ENCODE results near the gene COMMD2.

The COMMD2 gene

DNA sequence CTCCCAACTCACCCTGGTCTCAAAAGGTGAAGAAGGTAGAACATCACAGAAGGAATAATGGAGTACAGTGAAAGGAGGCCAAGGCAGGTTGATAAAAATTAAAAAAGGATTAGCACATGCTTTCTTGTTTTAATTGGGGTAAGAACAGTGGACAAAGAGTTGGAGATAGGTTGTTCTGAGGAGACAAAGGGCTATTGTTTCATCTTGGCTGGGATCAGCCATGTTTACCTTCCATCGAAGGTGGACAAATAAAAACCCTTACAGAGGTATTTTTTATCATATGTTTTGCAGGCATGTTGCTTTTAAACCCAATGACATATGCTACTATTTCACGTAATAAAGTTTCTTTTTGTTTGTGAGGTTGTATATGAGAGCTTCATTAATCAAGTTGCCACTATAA, 12.9 kb downstream of the COMMD2 start:
- Mint-ChIP-seq H3K27me3 (no peaks in the 10 kb centered on the region), H3K36me3 (ENCODE audit: low read depth) (peaks cover 37% of the 10 kb centered on the region), H3K4me3 (no peak overlapping the region), H3K9me3 (no peaks in the 10 kb centered on the region), H3K4me1 (ENCODE audit: low read depth) (no peaks in the 10 kb centered on the region), H3K27ac (no peak overlapping the region)
- intact Hi-C loops (cut with micrococcal nuclease) = no loop called here

- H3K9me3 Mint-ChIP-seq = no peaks in the 10 kb centered on the region
- no peak overlapping the region for H3K27ac Mint-ChIP-seq
- no peak overlapping the region for H3K4me3 Mint-ChIP-seq
- no peaks in the 10 kb centered on the region for H3K4me1 Mint-ChIP-seq (ENCODE audit: low read depth)
- peaks cover 37% of the 10 kb centered on the region for H3K36me3 Mint-ChIP-seq (ENCODE audit: low read depth)
- H3K27me3 Mint-ChIP-seq = no peaks in the 10 kb centered on the region
- intact Hi-C loops (cut with micrococcal nuclease) = no loop called here
Measured at GRCh38 chr3:149738876-149739275, 13.4 kb downstream of the COMMD2 start.

DNA sequence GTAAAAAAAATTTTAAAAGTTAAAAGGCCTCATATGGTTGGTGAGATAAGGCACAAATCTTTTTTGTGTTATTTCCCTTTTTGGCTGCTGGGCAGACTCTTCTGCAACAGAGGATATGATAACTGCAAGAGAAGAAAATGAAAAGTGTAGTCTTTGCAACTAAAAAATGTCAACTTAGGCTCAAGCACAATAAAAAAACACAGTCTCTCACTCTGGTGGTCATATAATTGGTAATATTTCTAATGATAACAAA, 15.4 kb downstream of the COMMD2 start:
- no peaks in the 10 kb centered on the region for H3K4me1 Mint-ChIP-seq (ENCODE audit: low read depth)
- intact Hi-C loops (cut with micrococcal nuclease) = no loop called here
- H3K27me3 Mint-ChIP-seq = peaks cover 2% of the 10 kb centered on the region
- no peak overlapping the region for H3K4me3 Mint-ChIP-seq
- no peak overlapping the region for H3K27ac Mint-ChIP-seq
- H3K9me3 Mint-ChIP-seq = no peaks in the 10 kb centered on the region
- peaks cover 26% of the 10 kb centered on the region for H3K36me3 Mint-ChIP-seq (ENCODE audit: low read depth)

DNA sequence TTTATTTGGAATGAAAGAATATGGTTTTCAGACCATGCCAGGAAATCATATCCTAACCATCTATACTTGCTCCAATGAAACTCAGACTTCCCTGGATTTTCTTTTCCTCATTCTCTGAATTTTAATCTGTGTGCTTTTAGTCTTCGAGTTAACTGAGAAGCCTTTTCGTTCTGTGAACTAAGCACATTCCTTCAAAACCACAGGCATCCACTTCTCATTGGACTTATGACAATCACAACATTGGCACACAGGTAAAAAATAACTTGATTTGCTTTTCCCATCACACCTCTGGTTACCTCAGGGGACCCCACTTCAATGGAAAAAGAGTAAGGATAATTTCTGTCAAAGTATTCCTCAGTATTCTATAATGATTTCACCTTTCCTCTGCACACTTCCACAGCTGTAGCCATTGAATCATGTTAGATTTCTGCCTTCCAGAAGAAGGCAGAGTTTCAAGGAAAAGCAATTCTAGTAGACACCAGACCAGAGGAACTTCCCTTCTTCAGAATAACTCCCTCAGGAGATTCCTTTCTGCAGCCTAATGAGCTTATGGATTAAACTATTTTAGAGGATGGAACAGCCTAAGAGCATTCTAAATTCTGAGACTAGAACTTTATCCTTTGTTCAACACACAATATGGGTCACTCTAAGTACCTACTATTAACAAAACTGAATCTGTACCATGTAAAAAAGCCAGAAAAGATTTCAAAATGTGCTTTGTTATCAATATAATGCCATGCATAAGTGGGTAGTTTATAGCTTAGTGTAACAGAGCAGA, 15.9 kb downstream of the COMMD2 start:
- intact Hi-C loops (cut with micrococcal nuclease) = no loop called here
- Mint-ChIP-seq H3K4me3 (no peak overlapping the region), H3K9me3 (no peaks in the 10 kb centered on the region), H3K4me1 (ENCODE audit: low read depth) (no peaks in the 10 kb centered on the region), H3K27ac (no peak overlapping the region), H3K27me3 (peaks cover 2% of the 10 kb centered on the region), H3K36me3 (ENCODE audit: low read depth) (peaks cover 21% of the 10 kb centered on the region)

DNA sequence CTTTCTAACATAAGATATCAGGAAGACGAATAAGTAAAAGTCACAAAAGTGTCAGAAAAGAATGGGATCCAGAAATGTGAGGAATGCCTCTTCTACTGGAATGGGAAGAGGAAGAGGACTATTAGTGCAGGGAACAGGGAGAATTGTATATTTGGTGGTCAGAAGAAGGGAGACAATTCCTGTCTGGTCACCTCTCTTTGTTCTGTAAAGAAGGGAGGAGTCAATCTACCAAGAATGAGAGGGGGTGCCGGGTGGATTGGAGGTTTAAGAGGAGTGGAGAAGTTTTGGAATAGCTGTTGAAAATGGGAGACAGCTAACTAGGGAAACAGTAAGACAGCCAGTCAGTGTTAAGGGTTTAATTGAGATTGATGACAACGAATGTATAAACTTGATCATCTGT, 20.1 kb downstream of the COMMD2 start:
- Mint-ChIP-seq H3K4me1 (ENCODE audit: low read depth) (peaks cover 9% of the 10 kb centered on the region), H3K27me3 (peaks cover 4% of the 10 kb centered on the region), H3K9me3 (no peaks in the 10 kb centered on the region), H3K36me3 (ENCODE audit: low read depth) (no peaks in the 10 kb centered on the region), H3K27ac (no peak overlapping the region), H3K4me3 (no peak overlapping the region)
- intact Hi-C loops (cut with micrococcal nuclease) = no loop called here

- H3K9me3 Mint-ChIP-seq = peaks cover under 1% of the 10 kb centered on the region
- peaks cover 9% of the 10 kb centered on the region for H3K4me1 Mint-ChIP-seq (ENCODE audit: low read depth)
- H3K36me3 Mint-ChIP-seq (ENCODE audit: low read depth) = no peaks in the 10 kb centered on the region
- intact Hi-C loops (cut with micrococcal nuclease) = no loop called here
- no peak overlapping the region for H3K27ac Mint-ChIP-seq
- H3K4me3 Mint-ChIP-seq = no peak overlapping the region
- peaks cover 10% of the 10 kb centered on the region for H3K27me3 Mint-ChIP-seq
Measured at GRCh38 chr3:149727656-149728055, 24.6 kb downstream of the COMMD2 start.

- Mint-ChIP-seq H3K9me3 (peaks cover 9% of the 10 kb centered on the region), H3K27ac (no peak overlapping the region), H3K27me3 (peaks cover 14% of the 10 kb centered on the region), H3K36me3 (ENCODE audit: low read depth) (no peaks in the 10 kb centered on the region), H3K4me1 (ENCODE audit: low read depth) (peaks cover 9% of the 10 kb centered on the region), H3K4me3 (no peak overlapping the region)
- intact Hi-C loops (cut with micrococcal nuclease) = no loop called here
Measured at GRCh38 chr3:149726716-149727407, 25.4 kb downstream of the COMMD2 start.

DNA sequence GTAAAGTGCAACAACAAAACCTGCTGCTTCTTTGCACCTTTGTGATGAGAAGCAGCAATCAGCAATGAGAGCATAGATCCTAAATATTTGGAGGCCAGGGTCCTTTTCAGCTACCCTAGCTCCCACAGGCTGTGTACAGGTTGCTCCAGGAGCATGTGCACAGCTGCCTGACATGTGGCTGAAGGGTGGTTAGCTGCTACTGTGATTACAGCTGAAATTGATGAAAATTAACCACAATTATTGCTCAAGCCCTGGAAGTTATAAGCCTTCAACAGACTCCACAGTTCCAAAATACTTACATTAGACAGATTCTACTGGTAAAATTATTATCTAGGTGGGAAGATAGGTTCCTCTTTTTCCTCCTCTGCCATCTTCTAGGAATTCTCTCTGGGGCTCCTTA, 28.5 kb downstream of the COMMD2 start:
- peaks cover 9% of the 10 kb centered on the region for H3K4me1 Mint-ChIP-seq (ENCODE audit: low read depth)
- H3K4me3 Mint-ChIP-seq = no peak overlapping the region
- H3K9me3 Mint-ChIP-seq = peaks cover 22% of the 10 kb centered on the region
- intact Hi-C loops (cut with micrococcal nuclease) = no loop called here
- H3K36me3 Mint-ChIP-seq (ENCODE audit: low read depth) = no peaks in the 10 kb centered on the region
- peaks cover 19% of the 10 kb centered on the region for H3K27me3 Mint-ChIP-seq
- no peak overlapping the region for H3K27ac Mint-ChIP-seq

DNA sequence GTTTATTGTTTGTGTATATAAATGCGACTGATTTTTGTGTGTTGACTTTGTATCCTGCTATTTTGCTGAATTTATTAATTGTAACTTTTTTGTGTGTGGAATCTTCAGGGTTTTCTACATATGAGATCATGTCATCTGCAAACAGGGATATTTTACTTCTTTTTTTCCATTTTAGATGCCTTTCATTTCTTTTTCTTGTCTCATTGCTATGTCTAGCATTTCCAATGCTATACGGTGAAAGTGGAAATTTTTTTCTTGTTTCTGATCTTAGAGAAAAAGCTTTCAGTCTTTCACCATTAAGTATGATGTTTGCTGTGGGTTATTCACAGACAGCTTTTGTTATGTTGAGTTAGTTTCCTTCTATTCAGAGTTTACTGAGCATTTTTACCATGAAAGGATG, 31.4 kb downstream of the COMMD2 start:
- Mint-ChIP-seq H3K27ac (no peak overlapping the region), H3K4me3 (no peak overlapping the region), H3K9me3 (peaks cover 22% of the 10 kb centered on the region), H3K36me3 (ENCODE audit: low read depth) (no peaks in the 10 kb centered on the region), H3K4me1 (ENCODE audit: low read depth) (no peaks in the 10 kb centered on the region), H3K27me3 (peaks cover 20% of the 10 kb centered on the region)
- intact Hi-C loops (cut with micrococcal nuclease) = no loop called here

DNA sequence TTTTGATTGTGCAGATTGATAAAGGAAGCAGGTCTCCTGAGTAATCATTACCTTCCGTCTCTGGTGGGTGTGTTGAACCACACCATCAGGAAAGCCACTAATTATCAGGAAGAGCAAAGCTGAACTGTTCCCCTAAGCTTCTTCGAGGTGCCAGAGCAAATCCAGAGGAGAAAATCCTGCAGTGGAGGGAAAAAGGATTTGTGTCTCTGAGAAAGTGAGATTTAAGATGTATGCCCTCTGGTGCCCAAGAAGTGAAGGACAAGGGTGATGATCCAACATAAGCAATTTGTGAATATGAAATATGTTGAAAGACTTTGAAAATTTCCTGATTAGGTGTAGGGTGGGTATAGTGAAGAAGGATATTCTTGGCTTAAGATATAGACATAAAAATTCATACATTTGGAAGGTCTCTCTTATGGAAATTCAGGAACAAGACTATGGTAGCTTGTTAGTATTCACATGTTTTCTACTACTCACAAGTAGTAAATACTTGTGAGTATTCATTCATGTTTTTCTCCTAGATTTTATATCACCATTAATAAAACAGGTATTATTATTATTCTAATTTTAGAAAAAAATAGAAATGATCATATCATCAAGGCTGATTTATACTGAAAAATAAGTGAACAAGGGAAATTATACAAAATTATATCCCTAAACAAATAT, 34.8 kb downstream of the COMMD2 start:
- intact Hi-C loops (cut with micrococcal nuclease) = loop anchor here (1.0 to 10.0 kb wide), 3 partner anchors 153 to 223 kb away; no protein-coding TSS in a partner anchor
- peaks cover 20% of the 10 kb centered on the region for H3K9me3 Mint-ChIP-seq
- no peak overlapping the region for H3K4me3 Mint-ChIP-seq
- H3K36me3 Mint-ChIP-seq (ENCODE audit: low read depth) = no peaks in the 10 kb centered on the region
- no peaks in the 10 kb centered on the region for H3K4me1 Mint-ChIP-seq (ENCODE audit: low read depth)
- H3K27me3 Mint-ChIP-seq = peaks cover 12% of the 10 kb centered on the region
- H3K27ac Mint-ChIP-seq = no peak overlapping the region

GRCh38 chr3:149716984-149717383, 35.3 kb downstream of the COMMD2 start:
- Mint-ChIP-seq H3K36me3 (ENCODE audit: low read depth) (no peaks in the 10 kb centered on the region), H3K4me3 (no peak overlapping the region), H3K4me1 (ENCODE audit: low read depth) (no peaks in the 10 kb centered on the region), H3K27ac (no peak overlapping the region), H3K27me3 (peaks cover 9% of the 10 kb centered on the region), H3K9me3 (peaks cover 14% of the 10 kb centered on the region)
- intact Hi-C loops (cut with micrococcal nuclease) = loop anchor here (1.0 to 10.0 kb wide), 3 partner anchors 152 to 223 kb away; no protein-coding TSS in a partner anchor

DNA sequence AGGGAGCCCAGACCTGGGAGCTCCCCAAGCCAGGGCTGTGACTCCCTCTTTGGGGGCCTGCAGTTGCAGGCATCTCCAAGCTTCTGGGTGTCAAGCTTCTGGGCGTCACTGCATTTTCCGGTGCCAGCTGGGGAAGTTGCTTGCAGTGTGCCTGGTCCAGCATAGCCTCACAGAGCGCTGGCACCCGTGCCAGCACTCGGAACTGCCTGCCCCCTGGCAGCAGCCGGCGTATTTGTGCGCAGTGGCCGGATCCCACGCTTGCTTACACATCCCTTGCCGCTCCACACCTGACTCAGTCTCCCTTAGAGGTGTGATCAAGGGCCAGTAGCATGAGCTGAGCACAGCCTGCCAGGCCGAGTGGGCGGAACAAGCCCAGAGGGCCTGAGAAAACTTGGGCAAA, 37.0 kb downstream of the COMMD2 start:
- Mint-ChIP-seq H3K36me3 (ENCODE audit: low read depth) (no peaks in the 10 kb centered on the region), H3K27ac (no peak overlapping the region), H3K4me1 (ENCODE audit: low read depth) (no peaks in the 10 kb centered on the region), H3K9me3 (no peaks in the 10 kb centered on the region), H3K4me3 (no peak overlapping the region), H3K27me3 (peaks cover 14% of the 10 kb centered on the region)
- intact Hi-C loops (cut with micrococcal nuclease) = loop anchor here (5.0 to 10.0 kb wide), 2 partner anchors 150 to 203 kb away; no protein-coding TSS in a partner anchor

DNA sequence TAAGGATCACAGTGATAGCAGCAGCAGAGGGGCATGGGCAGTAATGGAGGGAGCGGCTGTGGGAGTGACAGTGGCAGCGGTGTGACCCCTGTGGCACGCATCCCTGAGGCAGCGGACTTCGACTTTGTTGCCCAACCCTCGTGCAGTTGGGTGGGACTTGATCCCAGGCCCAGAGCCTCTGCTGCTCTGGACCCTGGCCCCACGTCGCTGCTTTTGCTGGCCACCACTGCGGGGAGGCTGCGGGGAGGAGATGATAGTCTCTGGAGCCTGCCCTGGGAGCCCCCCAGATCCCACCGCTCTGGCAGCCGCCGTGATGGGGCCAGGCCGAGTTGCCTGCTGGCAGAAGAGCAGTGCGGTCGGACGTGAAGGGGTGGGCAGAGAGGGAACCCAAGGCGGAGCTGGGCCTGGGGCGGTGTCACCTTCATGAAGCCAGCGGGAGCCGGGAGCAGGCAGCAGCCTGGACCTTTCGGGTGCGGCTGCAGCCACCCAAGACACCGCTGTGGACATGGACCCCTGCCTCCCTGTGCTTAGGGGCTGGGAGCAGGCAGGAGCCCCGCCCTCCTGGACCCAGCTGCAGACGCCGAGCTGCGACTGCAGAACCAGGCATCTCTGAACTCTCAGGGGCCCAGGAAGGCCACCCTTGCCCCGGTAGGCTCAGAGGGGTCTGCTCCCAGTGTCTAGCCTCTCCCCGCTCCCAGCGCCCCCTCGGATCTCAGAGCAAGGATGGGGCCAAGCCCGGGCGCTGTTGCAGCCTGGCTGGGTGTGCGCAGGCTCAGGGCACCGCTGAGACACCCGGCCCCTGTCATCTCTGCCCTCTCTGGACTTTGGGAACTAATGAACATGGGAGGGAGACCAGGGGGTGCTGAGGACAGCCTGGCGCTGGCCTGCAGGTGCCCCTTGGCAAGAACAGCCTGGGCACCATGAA, 38.3 kb downstream of the COMMD2 start:
- no peak overlapping the region for H3K4me3 Mint-ChIP-seq
- H3K27me3 Mint-ChIP-seq = peaks cover 20% of the 10 kb centered on the region
- H3K27ac Mint-ChIP-seq = no peak overlapping the region
- no peaks in the 10 kb centered on the region for H3K9me3 Mint-ChIP-seq
- no peaks in the 10 kb centered on the region for H3K36me3 Mint-ChIP-seq (ENCODE audit: low read depth)
- no peaks in the 10 kb centered on the region for H3K4me1 Mint-ChIP-seq (ENCODE audit: low read depth)
- intact Hi-C loops (cut with micrococcal nuclease) = loop anchor here (10.0 kb wide), 1 partner anchor 149 kb away; no protein-coding TSS in a partner anchor

Measured in dendritic cell treated with granulocyte-macrophage colony-stimulating factor and Interleukin-4, amounts not matched to agents 40 ng/mL and 50 ng/mL, for 4 days (primary cell).